HG02588 (cell line): ENCODE results near the gene MLLT6.

Experiments
- ATAC-seq: cut with Tn5 transposase; IDR thresholded peaks from one replicate; pipeline ENCODE4 v1.9.1; 2021; ENCODE audit warnings: mild to moderate bottlenecking, moderate library complexity; ENCODE audit not compliant: unreplicated experiment

MLLT6 gene

DNA sequence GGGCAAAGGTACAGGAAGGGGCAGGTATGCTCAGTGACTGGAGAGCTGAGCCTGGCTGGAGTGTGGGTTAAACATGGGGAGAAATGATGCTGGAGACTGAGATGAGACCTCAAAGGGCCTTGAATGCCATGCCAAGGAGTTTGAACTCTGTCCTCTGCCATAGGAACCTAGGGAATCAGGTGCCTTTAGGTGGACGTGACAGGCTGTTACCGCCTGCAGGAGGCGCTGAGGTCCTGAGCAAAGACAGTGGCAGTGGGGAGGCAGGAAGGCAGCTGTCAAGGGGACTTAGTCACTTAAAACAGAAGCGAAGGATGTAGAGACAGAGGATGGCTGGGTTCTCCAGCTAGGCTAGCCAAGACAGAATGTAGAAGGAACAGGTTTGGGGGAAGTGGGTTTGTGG is 56.5 kb downstream of the MLLT6 start:
- no peak for ATAC-seq

DNA sequence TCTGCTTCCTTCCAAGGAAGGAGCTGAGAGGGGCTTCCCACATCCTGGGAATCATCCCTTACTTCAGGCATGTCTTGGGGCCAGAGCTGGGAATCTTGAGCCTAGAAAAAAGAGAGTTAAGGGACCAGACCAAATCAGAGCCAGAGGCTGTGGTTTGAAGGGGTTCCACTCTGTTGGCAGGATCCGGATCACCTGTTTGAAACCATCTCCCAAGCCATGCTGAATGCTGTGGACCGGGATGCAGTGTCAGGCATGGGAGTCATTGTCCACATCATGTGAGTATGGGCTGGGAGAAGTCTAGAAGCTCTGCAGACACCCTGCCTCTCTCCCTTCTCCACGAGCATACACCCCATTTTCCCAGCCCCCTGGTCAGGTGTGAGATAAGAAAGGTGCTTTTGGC is 57.2 kb downstream of the MLLT6 start:
- ATAC-seq: no peak

DNA sequence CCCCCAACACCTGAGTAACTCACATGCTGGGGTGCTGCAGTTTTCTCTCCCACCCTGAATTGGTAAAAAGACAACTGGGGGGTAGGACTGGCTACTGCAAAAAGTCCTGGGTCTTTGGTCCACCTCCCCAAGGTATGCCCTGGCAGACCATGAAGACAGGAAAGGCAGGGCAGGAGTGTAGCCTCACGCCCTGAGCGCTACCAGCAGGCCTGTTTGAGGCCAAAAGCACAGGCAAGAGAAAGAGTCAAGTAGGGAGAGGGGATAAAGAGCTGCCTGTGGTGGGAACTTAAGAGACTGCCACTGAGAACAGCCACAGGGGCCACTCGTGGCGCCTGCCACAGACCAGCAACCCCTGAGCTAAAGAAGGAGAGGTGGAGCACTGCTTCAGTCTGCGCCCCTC is 61.3 kb downstream of the MLLT6 start:
- no peak for ATAC-seq

DNA sequence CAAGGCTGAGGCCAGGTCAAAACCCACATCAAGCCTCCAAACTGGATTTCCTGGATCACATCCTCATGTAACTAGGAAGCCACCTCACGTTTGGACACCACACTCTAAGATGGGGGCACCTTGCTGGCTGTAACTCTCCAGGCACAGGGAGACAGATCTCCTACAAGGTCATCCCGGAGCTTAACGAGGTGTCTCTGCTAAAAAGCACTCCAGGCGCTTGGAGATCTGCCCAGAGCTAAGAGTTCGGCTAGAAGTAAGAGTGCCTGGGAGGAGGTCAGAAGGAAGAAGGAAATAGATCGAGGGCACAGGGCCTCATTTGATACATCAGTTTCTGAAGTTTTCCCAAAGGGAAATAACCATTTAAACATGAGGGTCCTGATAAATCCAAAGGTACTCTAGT is 63.3 kb downstream of the MLLT6 start:
- ATAC-seq: no peak

DNA sequence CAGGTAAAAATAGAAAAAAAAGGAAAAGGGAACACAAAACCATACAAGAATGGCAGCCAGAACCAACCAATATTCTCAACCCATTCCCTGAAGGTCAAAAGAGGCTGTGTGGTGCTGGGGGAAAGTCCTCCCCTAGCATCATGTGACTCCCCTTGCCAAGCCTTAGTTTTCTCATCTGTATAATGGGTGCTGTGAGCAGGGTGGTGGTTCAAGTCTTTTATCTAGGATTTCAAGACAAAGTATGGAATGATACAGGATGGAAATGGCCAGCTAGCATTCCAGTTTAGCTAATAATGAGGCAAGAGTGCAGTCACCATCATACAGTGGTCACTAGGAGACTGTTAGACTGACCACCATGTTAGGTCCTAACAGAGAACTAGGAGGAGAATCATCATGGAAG is 68.2 kb downstream of the MLLT6 start:
- ATAC-seq: no peak

DNA sequence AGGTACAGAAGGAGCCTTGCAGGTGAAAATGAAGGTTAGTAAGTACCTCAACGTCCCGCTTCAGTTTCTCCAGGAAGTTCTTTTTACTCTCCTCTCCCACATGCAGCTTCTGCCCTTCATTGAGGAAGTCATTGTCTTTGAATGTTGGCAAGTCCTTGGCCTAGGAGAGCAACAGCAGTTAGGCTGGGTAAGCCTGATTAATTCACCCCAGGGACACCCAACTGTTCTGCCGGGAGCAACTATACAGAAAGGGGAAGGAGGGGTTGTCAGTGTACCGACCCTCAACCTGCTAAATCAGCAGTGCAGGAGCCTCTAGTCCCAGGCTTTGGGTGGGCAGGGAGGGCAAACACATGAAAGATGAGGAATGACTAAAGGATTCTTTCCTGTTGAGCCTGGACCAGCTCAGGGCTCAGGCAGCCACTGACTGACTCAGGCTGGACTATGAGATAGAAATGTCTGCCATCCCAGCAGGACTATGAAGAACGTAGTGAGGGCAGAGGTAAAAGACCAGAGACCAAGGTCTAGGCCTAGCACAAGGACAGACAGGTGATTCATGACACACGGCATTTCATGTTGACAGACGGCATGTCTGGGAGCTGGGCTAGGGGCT is 72.7 kb downstream of the MLLT6 start:
- ATAC-seq: no peak
